Peyer's patch (tissue), 4 donors: Measurements from ENCODE around the gene ADCY7. TPM values are rescaled to one million over a fixed set of nuclear protein-coding genes. Genes with fewer than 3 reads are reported as not detected.

Experiments
- DNase-seq, 3 donors: peaks; one replicate each; pipeline ENCODE4 v3.0.0-alpha.2; 2017 to 2019
- H3K27ac ChIP-seq, 4 donors: fragments of 200-600 bp; sonication (generic); one replicate each; pipeline ENCODE4 v1.5.1; 2016 to 2019
- H3K27me3 ChIP-seq, 2 donors: fragments of 200-600 bp; sonication (generic); one replicate each; pipeline ENCODE4 v1.5.1; 2019
- H3K36me3 ChIP-seq, 3 donors: fragments of 200-600 bp; sonication (generic); one replicate each; pipeline ENCODE4 v1.5.1; 2016 to 2019
- H3K4me1 ChIP-seq, 4 donors: fragments of 200-600 bp; sonication (generic); one replicate each; pipeline ENCODE4 v1.5.1; 2016 to 2019
- H3K4me3 ChIP-seq, 4 donors: fragments of 200-600 bp; sonication (generic); 1 replicate in 3 of 4; 2 replicates in 1 of 4; pipeline ENCODE4 v1.5.1; 2016 to 2019; ENCODE audit warnings: mild to moderate bottlenecking in 1 of 4
- H3K9me3 ChIP-seq, 4 donors: fragments of 200-600 bp; sonication (generic); one replicate each; pipeline ENCODE4 v1.5.1; 2016 to 2019; ENCODE audit warnings: mild to moderate bottlenecking in 1 of 4
- CTCF ChIP-seq, 6 experiments: fragments of 450-650 bp in 4 of 6; fragments of 200-600 bp in 2 of 6; sonication (generic) in 1 of 6; IDR thresholded peaks; one replicate each; pipeline ENCODE4 v1.5.1; 2017 to 2019; ENCODE audit warnings: antibody characterized with exemption in 6 of 6, mild to moderate bottlenecking in 3 of 6, moderate library complexity in 1 of 6
- POLR2A ChIP-seq, 2 donors: fragments of 450-650 bp; IDR thresholded peaks; one replicate each; pipeline ENCODE4 v1.5.1; 2017; ENCODE audit warnings: antibody characterized with exemption in 2 of 2, mild to moderate bottlenecking in 2 of 2, moderate library complexity in 2 of 2
- total RNA-seq, 4 donors: library from RNA; depleted of rRNA; stranded (reverse); fragments of >200 nt; gene quantifications; one replicate each; pipeline ENCODE4 v1.1.0, GENCODE V29; 2016

Gene ADCY7
- total RNA-seq, 4 donors from 2014 or later = 6.5 to 67.7 (median 21.5) TPM

DNA sequence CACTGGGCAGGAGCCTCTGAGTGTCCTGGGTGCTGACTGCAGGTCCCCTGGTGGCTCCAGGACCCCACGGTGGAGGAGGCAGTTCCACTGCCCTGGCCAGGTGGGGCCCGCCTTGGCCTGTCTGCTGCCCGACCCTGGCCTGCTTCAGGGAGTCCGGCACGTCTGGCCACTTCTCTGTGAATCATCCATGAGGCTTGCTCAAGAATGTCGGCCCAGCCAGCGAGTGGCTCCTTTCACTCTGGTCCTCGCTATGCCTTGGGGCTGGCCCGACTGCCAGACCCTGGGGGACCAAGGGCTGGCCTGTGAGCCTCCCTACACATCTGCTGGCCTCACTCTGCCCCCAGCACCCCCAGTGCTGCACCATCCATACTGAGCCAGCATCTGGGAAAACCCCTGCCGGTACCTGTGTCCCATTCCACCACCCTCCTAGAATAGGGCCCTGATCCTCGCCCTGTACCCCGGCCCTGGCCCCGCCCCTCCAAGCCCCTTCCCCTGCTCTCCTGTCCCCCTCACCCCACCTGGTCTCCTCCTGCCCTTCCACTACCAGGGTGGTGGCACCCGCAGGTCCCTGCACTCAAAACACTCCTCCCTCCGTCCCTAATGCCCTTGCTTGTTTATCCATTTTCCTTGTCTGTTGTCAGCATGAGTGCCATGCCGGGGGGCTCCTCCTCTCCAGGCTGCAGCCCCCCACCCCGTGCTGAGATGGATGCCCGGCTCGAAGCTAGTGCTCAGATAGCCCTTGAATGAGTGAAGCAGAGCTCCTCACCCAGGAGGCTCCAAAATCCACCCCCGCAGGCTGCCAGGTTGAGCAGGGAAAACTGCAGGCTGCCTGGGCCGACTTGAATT, 35.5 kb downstream of the ADCY7 start:
- Histone ChIP-seq H3K9me3 (no peaks in the 10 kb centered on the region), H3K27ac (peak overlapping the region in 1 of 4 donors; percentile 25), H3K36me3 (peaks cover 0 to 11% (median 0%) of the 10 kb centered on the region in 3 donors), H3K27me3 (no peaks in the 10 kb centered on the region), H3K4me1 (peaks cover 0 to 8% (median 0%) of the 10 kb centered on the region in 4 donors), H3K4me3 (no peak overlapping the region)
- TF ChIP-seq CTCF (IDR thresholded peaks at IDR 0.05) = no peak
- no peak for TF ChIP-seq POLR2A (IDR thresholded peaks at IDR 0.05)
- DNase-seq = peak in 2 of 3 donors; percentile 47 to 48

- Histone ChIP-seq H3K27me3 (no peaks in the 10 kb centered on the region), H3K27ac (no peak overlapping the region), H3K4me3 (no peak overlapping the region), H3K36me3 (peaks cover 0 to 11% (median 0%) of the 10 kb centered on the region in 3 donors), H3K9me3 (no peaks in the 10 kb centered on the region), H3K4me1 (peaks cover 0 to 8% (median 0%) of the 10 kb centered on the region in 4 donors)
- TF ChIP-seq CTCF (IDR thresholded peaks at IDR 0.05) (no peak), POLR2A (IDR thresholded peaks at IDR 0.05) (no peak)
- DNase-seq = peak in 1 of 3 donors; percentile 40
Observed at GRCh38 chr16:50302472-50303005, 36.2 kb downstream of the ADCY7 start.

DNA sequence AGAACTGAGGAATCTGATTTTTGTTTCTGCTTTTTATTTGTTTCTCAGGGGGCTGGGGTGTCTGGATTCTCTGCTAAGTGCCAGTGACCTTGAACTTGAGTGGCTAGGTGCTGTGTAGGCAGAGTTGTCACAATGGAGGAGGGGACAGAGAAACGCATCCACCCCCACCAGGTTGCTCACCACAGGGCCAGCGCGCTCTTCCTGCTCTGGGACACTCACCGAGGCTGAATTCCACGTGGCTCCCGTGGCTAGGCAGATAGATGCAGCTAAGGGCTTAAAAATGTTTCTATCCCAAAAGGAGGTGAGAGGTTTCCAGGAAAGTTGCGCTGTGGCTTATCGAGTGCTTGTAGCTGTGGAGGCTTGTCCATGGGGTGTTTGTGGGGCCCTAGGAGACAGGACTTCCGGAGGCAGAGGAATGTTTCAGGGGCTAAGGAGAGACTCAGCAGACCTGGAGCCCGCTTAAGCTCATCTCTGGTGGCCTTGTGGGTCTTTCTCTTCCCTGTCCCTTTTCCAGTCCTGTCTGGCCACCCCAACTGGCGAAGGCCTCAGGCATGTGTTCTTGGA, 36.8 kb downstream of the ADCY7 start:
- H3K27ac ChIP-seq = no peak overlapping the region
- no peak for TF ChIP-seq CTCF (IDR thresholded peaks at IDR 0.05)
- TF ChIP-seq POLR2A (IDR thresholded peaks at IDR 0.05) = no peak
- H3K4me3 ChIP-seq = no peak overlapping the region
- H3K9me3 ChIP-seq = no peaks in the 10 kb centered on the region
- H3K27me3 ChIP-seq = no peaks in the 10 kb centered on the region
- DNase-seq = peak in 2 of 3 donors; percentile 28 to 36
- H3K4me1 ChIP-seq = peaks cover 0 to 8% (median 0%) of the 10 kb centered on the region in 4 donors
- H3K36me3 ChIP-seq = peaks cover 0 to 11% (median 0%) of the 10 kb centered on the region in 3 donors

- Histone ChIP-seq H3K9me3 (no peaks in the 10 kb centered on the region), H3K27ac (no peak overlapping the region), H3K36me3 (peaks cover 0 to 11% (median 0%) of the 10 kb centered on the region in 3 donors), H3K27me3 (no peaks in the 10 kb centered on the region), H3K4me3 (no peak overlapping the region), H3K4me1 (peaks cover 0 to 8% (median 0%) of the 10 kb centered on the region in 4 donors)
- TF ChIP-seq POLR2A (IDR thresholded peaks at IDR 0.05) (no peak), CTCF (IDR thresholded peaks at IDR 0.05) (no peak)
- peak in 2 of 3 donors; percentile 43 to 47 for DNase-seq
Observed at GRCh38 chr16:50303605-50304466, 37.5 kb downstream of the ADCY7 start.
